Neural cell (in vitro differentiated cells): ENCODE measurements around the gene OPRPN. TPM values are rescaled to one million over a fixed set of nuclear protein-coding genes. Genes with fewer than 3 reads are reported as not detected.

Experiments
- H2AFZ ChIP-seq: fragments of 200-600, 300-800 bp; sonication (generic), shearing (Covaris generic); 2 replicates; pipeline ENCODE4 v1.6.0; 2014; ENCODE audit warnings: low read depth, mild to moderate bottlenecking, antibody characterized with exemption, low read length, moderate library complexity
- H3F3A ChIP-seq: fragments of 200-600 bp; shearing (Covaris generic); 2 replicates; pipeline ENCODE4 v1.6.1; 2016; ENCODE audit warnings: mild to moderate bottlenecking, moderate library complexity, mixed read lengths, antibody characterized with exemption, low read length; ENCODE audit not compliant: insufficient read depth, poor library complexity, severe bottlenecking
- H3K27ac ChIP-seq: fragments of 200-600, 300-800 bp; sonication (generic), shearing (Covaris generic); 2 replicates; pipeline ENCODE4 v1.5.1; 2014; ENCODE audit warnings: mild to moderate bottlenecking, low read length, moderate library complexity
- H3K27me3 ChIP-seq: fragments of 300-800, 200-600 bp; sonication (generic), shearing (Covaris generic); 2 replicates; pipeline ENCODE4 v1.6.0; 2014; ENCODE audit warnings: mild to moderate bottlenecking, low read depth, low read length, moderate library complexity; ENCODE audit not compliant: insufficient read depth
- H3K36me3 ChIP-seq: fragments of 300-800, 200-600 bp; sonication (generic), shearing (Covaris generic); 2 replicates; pipeline ENCODE4 v1.5.1; 2014; ENCODE audit warnings: mild to moderate bottlenecking, antibody characterized with exemption, low read length, moderate library complexity; ENCODE audit not compliant: insufficient read depth
- H3K4me2 ChIP-seq: fragments of 300-800, 200-600 bp; sonication (generic), shearing (Covaris generic); 2 replicates; pipeline ENCODE4 v1.6.0; 2014; ENCODE audit warnings: mild to moderate bottlenecking, low read length
- H3K4me3 ChIP-seq: fragments of 300-800, 200-600 bp; sonication (generic), shearing (Covaris generic); 2 replicates; pipeline ENCODE4 v1.5.1; 2014; ENCODE audit warnings: mild to moderate bottlenecking, low read length, moderate library complexity
- H3K79me2 ChIP-seq: fragments of 200-600 bp; shearing (Covaris generic); replicated peaks from 2 replicates; pipeline ENCODE4 v1.6.0; 2014; ENCODE audit warnings: mild to moderate bottlenecking, low read length, moderate library complexity; ENCODE audit not compliant: insufficient read depth
- H3K9ac ChIP-seq: fragments of 300-800, 200-600 bp; sonication (generic), shearing (Covaris generic); 2 replicates; pipeline ENCODE4 v1.6.1; 2016; ENCODE audit warnings: mild to moderate bottlenecking, low read length, mixed read lengths
- H3K9me2 ChIP-seq: fragments of 200-600 bp; shearing (Covaris generic); 2 replicates; pipeline ENCODE4 v1.6.1; 2016; ENCODE audit warnings: mild to moderate bottlenecking, low read length, mixed read lengths; ENCODE audit not compliant: insufficient read depth
- H3K9me3 ChIP-seq: fragments of 200-600, 300-800 bp; sonication (generic), shearing (Covaris generic); 2 replicates; pipeline ENCODE4 v1.6.1; 2016; ENCODE audit warnings: mild to moderate bottlenecking, mixed run types, low read length, moderate library complexity, mixed read lengths
- H4K20me1 ChIP-seq: fragments of 200-600 bp; shearing (Covaris generic); 2 replicates; pipeline ENCODE4 v1.6.1; 2016; ENCODE audit warnings: mild to moderate bottlenecking, mixed run types; ENCODE audit not compliant: insufficient read depth
- CTCF ChIP-seq: fragments of 450-650 bp; IDR thresholded peaks from 2 replicates; pipeline ENCODE4 v1.5.1; 2014; ENCODE audit warnings: antibody characterized with exemption, mild to moderate bottlenecking, moderate library complexity; ENCODE audit not compliant: poor library complexity, severe bottlenecking
- EP300 ChIP-seq: fragments of 450-650 bp; conservative IDR thresholded peaks from 2 replicates; pipeline ENCODE4 v1.6.1; 2014; ENCODE audit warnings: antibody characterized with exemption, mild to moderate bottlenecking, moderate library complexity; ENCODE audit not compliant: poor library complexity, severe bottlenecking
- EZH2 ChIP-seq: fragments of 200-600, 300-800 bp; shearing (Covaris generic), sonication (generic); IDR thresholded peaks from 2 replicates; pipeline ENCODE4 v1.6.1; 2014; ENCODE audit warnings: antibody characterized with exemption, low read length, borderline replicate concordance, mild to moderate bottlenecking; ENCODE audit not compliant: insufficient read depth, poor library complexity, severe bottlenecking
- MXI1 ChIP-seq: fragments of 450-650 bp; conservative IDR thresholded peaks from 2 replicates; pipeline ENCODE4 v1.6.1; 2014; ENCODE audit warnings: antibody characterized with exemption, mild to moderate bottlenecking; ENCODE audit not compliant: poor library complexity, severe bottlenecking
- POLR2AphosphoS5 ChIP-seq: IDR thresholded peaks from 2 replicates; pipeline ENCODE4 v1.6.1; 2012
- RAD21 ChIP-seq: fragments of 450-650 bp; conservative IDR thresholded peaks from 2 replicates; pipeline ENCODE4 v1.6.1; 2014; ENCODE audit warnings: antibody characterized with exemption, mild to moderate bottlenecking, moderate library complexity
- REST ChIP-seq: IDR thresholded peaks from 2 replicates; pipeline ENCODE4 v1.6.1; 2012; ENCODE audit warnings: borderline replicate concordance
- SMC3 ChIP-seq: fragments of 450-650 bp; conservative IDR thresholded peaks from 2 replicates; pipeline ENCODE4 v1.6.1; 2014; ENCODE audit warnings: antibody characterized with exemption, mild to moderate bottlenecking, moderate library complexity; ENCODE audit not compliant: poor library complexity
- TAF1 ChIP-seq: IDR thresholded peaks from 2 replicates; pipeline ENCODE4 v1.6.1; 2012; ENCODE audit warnings: low read depth
- polyA plus RNA-seq: library from polyadenylated mRNA; depleted of rRNA; stranded (reverse); fragments of >200 nt; gene quantifications from 2 replicates; pipeline ENCODE4 v1.2.3, GENCODE V29; 2014

Gene OPRPN
- polyA plus RNA-seq, 1 donor from 2014 or later: not detected

GRCh38 chr4:70443329-70443728, 45.6 kb downstream of the OPRPN start:
- H3K4me3 ChIP-seq: no peak overlapping the region
- H3K79me2 ChIP-seq: no peaks in the 10 kb centered on the region
- no peak overlapping the region for H3K9ac ChIP-seq
- no peaks in the 10 kb centered on the region for H3K9me2 ChIP-seq
- H3K36me3 ChIP-seq: no peaks in the 10 kb centered on the region
- H3K27ac ChIP-seq: no peak overlapping the region
- no peak overlapping the region for H2AFZ ChIP-seq
- H3K9me3 ChIP-seq: no peaks in the 10 kb centered on the region
- H3K4me2 ChIP-seq: no peak overlapping the region
- no peaks in the 10 kb centered on the region for H4K20me1 ChIP-seq
- H3K27me3 ChIP-seq: no peaks in the 10 kb centered on the region
- no peak for TF ChIP-seq POLR2AphosphoS5
- no peak for TF ChIP-seq TAF1
- TF ChIP-seq SMC3: no peak
- no peak for TF ChIP-seq RAD21
- no peak for TF ChIP-seq REST
- TF ChIP-seq CTCF: no peak
- H3F3A ChIP-seq: no peaks in the 10 kb centered on the region

- H3K27ac ChIP-seq: no peak overlapping the region
These were observed 51.5 kb downstream of the OPRPN start for GRCh38 chr4:70449220-70449619.

More at GRCh38 chr4:70449220-70449619, 51.5 kb downstream of the OPRPN start:
- no peak overlapping the region for H3K9ac ChIP-seq
- no peaks in the 10 kb centered on the region for H4K20me1 ChIP-seq
- H3K4me3 ChIP-seq: no peak overlapping the region
- no peaks in the 10 kb centered on the region for H3K79me2 ChIP-seq
- H3K4me2 ChIP-seq: no peak overlapping the region
- H2AFZ ChIP-seq: no peak overlapping the region
- no peak for TF ChIP-seq RAD21
- no peak for TF ChIP-seq CTCF
- no peak for TF ChIP-seq EP300
- TF ChIP-seq REST: no peak
- no peak for TF ChIP-seq MXI1
- TF ChIP-seq SMC3: no peak
- TF ChIP-seq EZH2: no peak
- no peak for TF ChIP-seq TAF1
- TF ChIP-seq POLR2AphosphoS5: no peak
- no peaks in the 10 kb centered on the region for H3K27me3 ChIP-seq
- H3K36me3 ChIP-seq: no peaks in the 10 kb centered on the region
- no peaks in the 10 kb centered on the region for H3K9me2 ChIP-seq
- no peaks in the 10 kb centered on the region for H3F3A ChIP-seq
- H3K9me3 ChIP-seq: no peaks in the 10 kb centered on the region
